ENCODE measurements around the gene TMEM116.

Gene TMEM116

DNA sequence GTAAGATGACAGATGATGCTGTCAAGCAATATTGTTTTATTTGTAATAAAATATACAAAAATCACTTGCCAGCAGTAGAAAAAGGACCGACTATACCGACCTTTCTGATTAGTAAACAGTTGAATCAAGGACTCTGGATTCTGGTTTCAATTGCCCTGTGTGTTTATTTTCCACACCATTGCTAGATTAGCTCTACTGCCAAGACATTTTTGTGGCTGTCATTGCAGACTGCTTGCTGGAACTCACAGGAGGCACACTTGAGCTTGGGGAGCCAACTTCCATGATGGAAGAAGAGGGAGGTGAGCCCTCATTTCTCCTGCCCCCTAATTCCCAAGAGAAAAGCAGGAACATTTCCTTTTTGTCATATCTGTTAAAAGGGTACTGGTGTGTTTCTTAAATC, 119.7 kb downstream of the TMEM116 start:
- DNase-seq (ENCODE audit: low read depth) = no peak

DNA sequence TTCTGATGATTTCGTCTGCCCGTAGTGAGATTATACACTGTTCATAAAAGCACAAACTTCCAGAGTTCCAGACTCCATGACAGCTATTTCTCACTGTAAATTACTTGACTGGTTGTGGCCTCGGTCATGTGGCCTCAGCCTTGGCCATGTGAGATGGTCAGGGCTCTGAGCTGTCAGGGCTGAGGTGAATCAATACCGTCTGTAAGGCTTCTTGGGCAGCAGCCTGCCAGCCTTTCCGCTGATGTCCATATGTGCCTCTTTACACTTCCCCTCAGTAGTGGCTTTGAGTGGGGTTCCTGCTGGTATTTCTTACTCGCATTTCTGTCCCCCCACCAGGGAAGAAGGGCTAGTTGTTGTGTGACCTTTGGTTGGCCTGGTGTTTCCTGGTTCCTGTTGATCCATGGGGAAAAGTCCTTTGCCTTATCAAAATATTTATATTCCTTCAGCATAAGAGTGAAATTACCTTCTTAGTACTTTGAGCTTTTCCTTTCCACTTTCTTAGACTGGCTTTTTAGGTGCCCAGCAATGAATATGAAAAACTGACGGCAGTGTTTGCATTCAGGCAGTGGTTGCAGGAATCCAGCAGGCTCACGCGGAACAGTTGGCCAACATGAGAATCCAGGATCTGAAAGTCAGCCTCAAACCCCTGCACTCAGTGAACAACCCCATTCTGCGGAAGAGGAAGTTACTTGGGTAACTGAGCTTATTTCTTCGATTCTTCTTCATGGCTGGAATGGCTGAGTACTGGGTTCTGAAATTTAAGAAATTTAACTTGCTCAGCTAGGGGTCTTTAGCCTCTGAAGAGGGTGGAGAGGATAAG, 124.8 kb downstream of the TMEM116 start:
- DNase-seq (ENCODE audit: low read depth) = no peak

DNA sequence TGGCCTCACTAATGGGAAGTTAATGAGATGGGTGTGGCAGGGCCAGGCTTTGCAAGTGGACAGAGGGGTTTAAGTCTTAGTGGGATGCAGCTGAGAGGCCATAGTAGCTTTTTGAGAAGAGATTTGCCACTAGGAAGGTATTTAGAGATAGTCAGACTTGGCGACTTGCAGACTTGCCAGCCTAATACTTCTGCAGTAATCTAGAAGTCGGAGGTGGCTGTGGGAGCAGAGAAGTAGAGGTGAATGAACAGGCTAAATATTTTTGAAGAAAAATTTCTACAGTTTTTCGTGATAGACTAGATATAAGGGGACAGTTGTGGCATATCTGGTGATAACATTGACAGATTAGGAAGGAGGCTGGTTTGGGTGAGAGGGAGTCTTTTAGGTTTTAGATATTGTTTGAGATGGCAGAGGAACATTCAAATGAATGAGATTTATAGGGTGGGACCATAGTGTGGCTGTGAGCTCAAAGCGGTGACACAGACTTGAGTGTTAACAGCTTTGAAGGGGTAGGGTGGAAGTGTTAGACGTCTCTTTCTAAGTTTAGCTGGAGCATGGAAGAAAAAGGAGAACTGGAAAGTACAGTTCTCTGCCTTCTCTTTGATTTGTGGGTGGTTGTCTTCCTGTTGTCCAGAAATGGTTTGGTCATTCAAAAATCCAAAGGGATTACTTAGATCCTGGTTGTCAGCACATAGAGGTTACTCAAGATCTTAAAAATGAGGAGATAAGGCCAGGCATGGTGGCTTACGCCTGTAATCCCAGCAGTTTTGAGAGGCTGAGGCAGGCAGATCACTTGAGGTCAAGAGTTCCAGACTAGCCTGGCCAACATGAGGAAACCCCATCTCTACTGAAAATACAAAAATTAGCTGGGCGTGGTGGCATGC, 126.1 kb downstream of the TMEM116 start:
- DNase-seq (ENCODE audit: low read depth) = no peak

DNA sequence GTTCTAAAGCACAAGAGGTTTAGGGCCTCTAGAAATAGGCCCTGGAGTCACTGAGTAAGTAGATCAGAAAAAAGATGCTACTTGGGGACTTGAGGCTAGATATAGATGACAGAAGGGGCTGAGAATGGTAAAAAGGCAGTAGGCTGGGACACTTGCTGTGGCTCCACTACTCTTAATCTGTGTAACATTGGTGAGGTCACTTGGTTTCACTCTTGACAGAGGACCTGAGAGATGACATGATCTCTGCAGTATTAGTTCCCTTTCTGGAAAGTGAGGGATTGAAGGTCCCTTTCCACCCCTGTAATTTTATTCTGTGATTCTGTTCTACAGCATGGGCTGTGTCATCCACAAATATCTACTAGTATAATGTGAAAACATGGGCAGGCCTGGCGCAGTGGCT, 131.2 kb downstream of the TMEM116 start:
- DNase-seq (ENCODE audit: low read depth) = no peak
